Astrocyte of the spinal cord (primary cell): ENCODE measurements around the gene XRCC5.
"Not testable (repeated sequence)": the region's sequence is repeated elsewhere in the genome, so short reads cannot be mapped to it uniquely, and the experiment has no call there.

Experiments used
- DNase-seq: peaks from one replicate; pipeline ENCODE4 v3.0.0; 2011; ENCODE audit warnings: low read depth, low spot score
- H3K4me3 ChIP-seq: 2 replicates; pipeline ENCODE4 v1.5.1; 2011; ENCODE audit warnings: low read depth, mild to moderate bottlenecking, low read length, moderate library complexity
- in situ Hi-C: cut with HindIII; loops from 2 replicates; pipeline ENCODE4 v1.10.0; 2017; ENCODE audit warnings: low sequenced_read_pairs
- TF ChIP-seq, protein P1 (sequence below): IDR thresholded peaks from 2 replicates; pipeline ENCODE4 v1.5.1; 2012; ENCODE audit warnings: low read depth, mild to moderate bottlenecking, low read length, inconsistent platforms

XRCC5 gene

DNA sequence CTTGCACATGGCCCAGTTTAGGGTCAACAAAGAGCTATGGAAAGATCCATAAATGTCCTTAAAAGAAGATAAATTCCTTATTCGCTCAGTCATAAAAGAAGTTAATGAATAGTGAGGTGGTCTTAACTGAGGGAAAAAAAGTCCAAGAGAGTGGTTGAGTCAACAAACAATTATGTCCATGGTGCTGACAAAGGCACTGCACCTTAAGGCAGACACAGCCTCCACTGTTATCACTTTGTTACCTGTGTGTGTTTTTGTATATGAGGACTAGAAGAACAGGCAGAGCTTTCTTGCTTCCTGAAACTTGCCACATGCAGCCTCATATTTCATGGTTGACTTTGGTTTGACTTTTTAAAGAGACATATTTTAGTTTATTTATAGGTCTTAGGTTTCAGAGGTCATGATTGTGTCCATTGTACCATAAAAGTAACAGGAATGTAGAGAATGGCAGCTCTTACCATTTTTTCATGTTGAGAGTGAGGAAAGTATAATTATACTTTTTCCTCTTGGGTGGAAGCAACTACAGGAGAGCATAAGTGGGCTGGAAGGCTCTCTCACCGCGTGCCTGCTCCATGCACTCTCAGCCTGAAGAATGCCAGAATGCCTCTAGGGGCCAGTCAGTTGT lies 93.6 kb downstream of the XRCC5 start:
- DNase-seq, result no peak
- in situ Hi-C loops, result no loop called here
- H3K4me3 ChIP-seq, result no peak overlapping the region
- TF ChIP-seq, protein P1, sequence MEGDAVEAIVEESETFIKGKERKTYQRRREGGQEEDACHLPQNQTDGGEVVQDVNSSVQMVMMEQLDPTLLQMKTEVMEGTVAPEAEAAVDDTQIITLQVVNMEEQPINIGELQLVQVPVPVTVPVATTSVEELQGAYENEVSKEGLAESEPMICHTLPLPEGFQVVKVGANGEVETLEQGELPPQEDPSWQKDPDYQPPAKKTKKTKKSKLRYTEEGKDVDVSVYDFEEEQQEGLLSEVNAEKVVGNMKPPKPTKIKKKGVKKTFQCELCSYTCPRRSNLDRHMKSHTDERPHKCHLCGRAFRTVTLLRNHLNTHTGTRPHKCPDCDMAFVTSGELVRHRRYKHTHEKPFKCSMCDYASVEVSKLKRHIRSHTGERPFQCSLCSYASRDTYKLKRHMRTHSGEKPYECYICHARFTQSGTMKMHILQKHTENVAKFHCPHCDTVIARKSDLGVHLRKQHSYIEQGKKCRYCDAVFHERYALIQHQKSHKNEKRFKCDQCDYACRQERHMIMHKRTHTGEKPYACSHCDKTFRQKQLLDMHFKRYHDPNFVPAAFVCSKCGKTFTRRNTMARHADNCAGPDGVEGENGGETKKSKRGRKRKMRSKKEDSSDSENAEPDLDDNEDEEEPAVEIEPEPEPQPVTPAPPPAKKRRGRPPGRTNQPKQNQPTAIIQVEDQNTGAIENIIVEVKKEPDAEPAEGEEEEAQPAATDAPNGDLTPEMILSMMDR, result no peak

DNA sequence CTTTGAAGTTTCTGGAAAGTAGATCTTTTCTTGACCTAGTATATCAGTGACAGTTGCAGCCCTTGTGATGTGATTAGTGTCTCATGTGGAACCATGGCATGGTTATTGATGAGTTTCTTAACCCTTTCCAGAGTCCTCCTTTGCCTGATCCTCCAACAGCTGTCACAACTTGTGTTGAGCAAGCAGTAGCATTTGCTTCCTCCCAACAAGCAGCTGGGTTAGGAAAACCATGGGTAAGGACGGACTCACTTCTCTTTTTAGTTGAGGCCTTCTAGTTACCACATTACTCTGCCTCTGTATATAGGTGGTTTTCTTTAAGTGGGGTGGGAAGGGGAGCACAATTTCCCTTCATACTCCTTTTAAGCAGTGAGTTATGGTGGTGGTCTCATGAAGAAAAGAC lies 96.3 kb downstream of the XRCC5 start:
- TF ChIP-seq, protein P1, result no peak
- in situ Hi-C loops, result no loop called here
- H3K4me3 ChIP-seq, result no peak overlapping the region
- no peak for DNase-seq

DNA sequence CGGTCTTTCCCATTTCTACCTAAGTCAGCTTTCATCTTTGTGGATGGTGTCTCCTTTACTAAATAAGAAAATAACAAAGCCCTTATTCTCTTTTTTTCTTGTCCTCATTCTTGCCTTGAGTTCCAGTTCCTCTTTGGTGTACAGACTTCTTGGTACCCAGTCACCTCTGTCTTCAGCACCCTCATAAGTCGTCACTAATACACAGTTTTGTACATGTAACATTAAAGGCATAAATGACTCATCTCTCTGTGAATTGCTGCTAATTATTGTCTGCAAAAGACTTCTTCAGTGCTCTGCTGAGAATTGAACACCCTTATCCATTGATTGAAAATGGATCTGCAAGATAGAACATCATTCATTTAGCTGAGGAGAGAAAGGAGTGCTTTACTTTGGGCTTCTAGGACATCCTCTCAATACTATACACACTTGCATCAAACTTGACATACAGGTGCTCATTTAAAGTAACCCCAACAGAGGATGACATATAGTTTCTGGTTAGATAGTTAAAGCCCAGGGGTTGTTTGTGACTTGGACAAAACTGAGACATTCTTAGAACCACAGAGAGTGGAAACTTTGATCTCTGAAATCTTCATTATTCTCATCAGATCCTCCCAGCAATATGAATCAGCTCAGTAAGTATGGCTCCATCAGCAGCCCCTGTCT lies 97.0 kb downstream of the XRCC5 start:
- TF ChIP-seq, protein P1, result no peak
- H3K4me3 ChIP-seq, result no peak overlapping the region
- in situ Hi-C loops, result no loop called here
- DNase-seq, result no peak

DNA sequence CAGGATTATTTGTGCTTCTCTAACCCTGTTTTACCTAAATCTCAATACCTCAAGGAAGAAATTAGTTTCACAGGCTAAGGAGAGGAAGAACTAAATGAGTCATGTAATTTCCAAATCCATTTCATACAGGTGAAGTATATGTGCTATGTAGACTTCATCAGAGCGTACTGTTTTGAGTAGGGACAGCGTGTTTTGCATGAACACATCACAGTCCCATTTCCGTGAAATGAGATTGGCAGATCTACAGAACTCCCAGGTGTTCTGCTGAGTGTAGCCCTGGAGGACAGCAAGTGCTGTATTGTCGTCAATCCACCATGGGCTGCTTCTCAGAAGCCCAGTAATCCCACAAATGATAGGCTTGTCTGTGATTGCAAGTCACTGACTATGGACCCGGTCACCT lies 97.7 kb downstream of the XRCC5 start:
- H3K4me3 ChIP-seq, result no peak overlapping the region
- in situ Hi-C loops, result no loop called here
- TF ChIP-seq, protein P1, result no peak
- no peak for DNase-seq

DNA sequence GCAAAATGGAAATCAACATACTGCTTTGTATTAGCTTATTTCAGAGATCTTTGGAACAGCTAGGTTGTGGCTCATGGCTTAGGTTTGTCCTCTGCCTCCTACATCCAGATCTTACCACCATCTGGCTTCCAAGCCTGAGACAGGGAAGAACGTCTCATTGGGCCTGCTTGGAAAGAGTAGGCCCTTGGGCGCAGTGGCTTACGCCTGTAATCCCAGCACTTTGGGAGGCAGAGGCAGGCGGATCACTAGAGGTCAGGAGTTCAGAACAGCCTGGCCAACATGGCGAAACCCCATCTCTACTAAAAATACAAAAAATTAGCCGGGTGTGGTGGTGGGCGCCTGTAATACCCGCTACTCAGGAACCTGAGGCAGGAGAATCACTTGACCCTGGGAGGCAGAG lies 99.5 kb downstream of the XRCC5 start:
- DNase-seq, in situ Hi-C loops: not testable (repeated sequence)

DNA sequence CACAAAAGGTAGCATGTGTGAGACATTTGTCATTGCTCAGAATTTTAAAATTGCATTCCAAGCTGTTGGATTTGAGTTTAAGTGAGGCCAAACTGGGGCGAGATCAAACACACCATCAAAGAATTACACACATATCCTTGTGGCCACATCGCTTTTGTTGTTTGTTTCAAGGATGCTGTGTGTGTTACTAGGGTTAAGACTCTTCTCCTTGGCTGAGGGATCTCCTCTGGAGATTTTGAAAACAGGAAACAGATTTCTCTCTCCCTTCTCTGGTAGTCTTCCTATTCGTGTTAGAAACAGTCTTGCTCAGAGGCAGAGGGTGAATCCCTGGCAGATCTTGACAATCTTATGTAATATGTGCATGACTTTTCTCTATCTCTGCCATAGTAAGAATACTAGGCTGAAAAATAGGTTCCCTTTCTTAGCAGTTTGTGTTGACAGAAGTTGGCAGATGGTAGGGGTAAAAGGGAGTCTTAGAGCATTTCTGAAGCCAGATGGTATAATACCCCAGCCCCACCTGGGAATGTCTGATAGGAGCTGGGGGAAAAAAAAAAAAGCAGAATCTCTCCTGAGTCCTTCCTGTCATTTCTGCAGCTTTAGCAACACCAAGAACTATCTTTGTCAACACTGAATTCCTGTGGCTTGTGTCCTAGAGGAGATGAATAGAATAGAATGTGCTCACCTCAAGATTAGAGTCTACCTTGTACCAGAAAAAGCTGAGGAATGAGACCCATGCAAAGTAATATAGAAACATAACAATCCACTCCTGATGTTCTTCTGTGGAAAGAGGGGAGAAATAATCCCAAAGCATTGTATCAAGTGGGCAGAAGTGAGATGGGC lies 101.8 kb downstream of the XRCC5 start:
- TF ChIP-seq, protein P1, result no peak
- in situ Hi-C loops, result no loop called here
- DNase-seq, result peak; percentile 37

More for the DNA sequence above, 99.5 kb downstream of the XRCC5 start:
- H3K4me3 ChIP-seq, result not testable (repeated sequence)

DNA sequence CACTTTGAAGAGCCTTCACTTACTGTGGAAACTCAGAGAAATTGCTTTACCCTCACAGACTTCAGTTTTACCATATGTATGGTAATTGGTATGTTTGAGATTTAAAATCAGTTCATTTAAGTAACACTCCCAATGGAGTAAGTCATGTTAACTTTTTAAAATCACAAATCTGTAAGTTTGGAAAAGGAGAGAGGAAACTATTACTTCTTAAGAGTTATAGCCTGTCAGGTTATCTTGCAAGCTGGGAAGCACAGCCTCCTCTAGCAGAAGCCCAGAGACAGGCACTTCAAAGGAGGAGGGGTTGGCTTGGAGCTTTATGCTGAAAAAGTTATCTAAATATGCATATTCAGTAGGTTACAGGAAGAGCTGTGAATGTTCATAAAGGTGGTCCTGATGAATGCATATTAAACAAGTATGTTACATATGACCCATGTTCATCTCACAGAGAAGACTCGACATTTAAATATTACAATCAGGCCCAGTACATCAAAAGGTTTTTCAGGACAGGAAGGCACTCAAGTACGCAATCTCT lies 102.5 kb downstream of the XRCC5 start:
- H3K4me3 ChIP-seq, result no peak overlapping the region
- no peak for DNase-seq
- TF ChIP-seq, protein P1, result no peak
- in situ Hi-C loops, result no loop called here

More for the DNA sequence above, 101.8 kb downstream of the XRCC5 start:
- H3K4me3 ChIP-seq, result no peak overlapping the region
